Fibroblast of villous mesenchyme (primary cell): ENCODE results near the gene SNAP47. TPM values are rescaled to one million over a fixed set of nuclear protein-coding genes. Genes with fewer than 3 reads are reported as not detected.

Source experiments
- DNase-seq: peaks from one replicate; pipeline ENCODE4 v3.0.0-alpha.2; 2010; ENCODE audit warnings: low read depth
- H3K4me3 ChIP-seq: 2 replicates; pipeline ENCODE4 v1.5.1; 2011; ENCODE audit warnings: low read depth, mild to moderate bottlenecking, low read length
- CTCF ChIP-seq: IDR thresholded peaks from 2 replicates; pipeline ENCODE4 v1.5.1; 2012; ENCODE audit warnings: low read depth, mild to moderate bottlenecking, low read length; ENCODE audit not compliant: insufficient read depth
- total RNA-seq: library from RNA; depleted of rRNA; stranded (reverse); fragments of >200 nt; gene quantifications from 2 replicates; pipeline ENCODE4 v1.2.3, GENCODE V29; 2012

The SNAP47 gene
- total RNA-seq, 1 donor: 58.3 TPM

- no peak overlapping the region for H3K4me3 ChIP-seq
- DNase-seq: no peak
- no peak for TF ChIP-seq CTCF
Measured at GRCh38 chr1:227769047-227769935, 34.1 kb downstream of the SNAP47 start.

GRCh38 chr1:227769936-227770494, 34.8 kb downstream of the SNAP47 start:
- DNase-seq: no peak
- no peak for TF ChIP-seq CTCF
- no peak overlapping the region for H3K4me3 ChIP-seq

GRCh38 chr1:227770812-227771211, 35.6 kb downstream of the SNAP47 start:
- H3K4me3 ChIP-seq: no peak overlapping the region
- TF ChIP-seq CTCF: no peak
- DNase-seq: no peak

- DNase-seq: no peak
- TF ChIP-seq CTCF: no peak
- no peak overlapping the region for H3K4me3 ChIP-seq
Measured at GRCh38 chr1:227771326-227771725, 36.1 kb downstream of the SNAP47 start.

GRCh38 chr1:227771771-227772170, 36.5 kb downstream of the SNAP47 start:
- TF ChIP-seq CTCF: no peak
- no peak for DNase-seq
- H3K4me3 ChIP-seq: no peak overlapping the region

DNA sequence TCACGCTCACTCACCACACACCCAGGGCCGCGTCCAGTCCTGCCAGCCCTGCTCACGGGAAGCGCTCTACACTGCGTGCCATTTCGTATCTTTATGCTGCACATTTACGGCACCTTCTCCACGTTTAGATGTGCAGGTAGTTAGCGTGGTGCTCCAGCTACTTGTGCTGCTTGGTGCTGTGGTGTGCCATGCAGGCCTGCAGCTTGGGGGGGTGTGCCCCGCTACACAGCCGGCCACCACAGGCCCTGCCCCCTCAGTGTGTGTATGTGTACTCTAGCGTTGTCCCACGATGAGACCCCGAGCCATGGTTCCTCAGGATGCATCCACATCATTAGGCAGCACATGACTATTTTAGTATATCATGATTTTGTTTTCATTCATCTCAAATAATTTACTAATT, 38.3 kb downstream of the SNAP47 start:
- no peak for DNase-seq
- TF ChIP-seq CTCF: no peak

More for the DNA sequence above, 38.3 kb downstream of the SNAP47 start:
- no peak overlapping the region for H3K4me3 ChIP-seq
